Transverse colon (tissue), 3 donors: ENCODE data around the gene THEMIS2.

ENCODE experiments used
- CTCF ChIP-seq, 5 experiments: fragments of 200-600 bp in 3 of 5; fragments of 450-650 bp in 2 of 5; sonication (generic) in 3 of 5; IDR thresholded peaks; 1 replicate in 2 of 5; 2 replicates in 3 of 5; pipeline ENCODE4 v1.5.1; 2016 to 2017; ENCODE audit warnings: antibody characterized with exemption in 5 of 5, inconsistent platforms in 3 of 5, mild to moderate bottlenecking in 2 of 5, moderate library complexity in 1 of 5
- EP300 ChIP-seq: sonication (generic); formaldehyde crosslinking; IDR thresholded peaks from one replicate; pipeline ENCODE4 v1.6.1; 2017; ENCODE audit warnings: antibody characterized with exemption, low read depth
- POLR2A ChIP-seq: fragments of 450-650 bp; IDR thresholded peaks from one replicate; pipeline ENCODE4 v1.6.1; 2016; ENCODE audit warnings: antibody characterized with exemption, mild to moderate bottlenecking, moderate library complexity

GRCh38 chr1:27872802-27873551, 633 bp downstream of the THEMIS2 start:
- TF ChIP-seq POLR2A, result no peak
- no peak for TF ChIP-seq CTCF (IDR thresholded peaks at IDR 0.05)
- no peak for TF ChIP-seq EP300
